Measurements from ENCODE around the gene PPM1N. TPM values are rescaled to one million over a fixed set of nuclear protein-coding genes. Genes with fewer than 3 reads are reported as not detected.

The PPM1N gene
- total RNA-seq, 6 experiments from 2014 or later = 0.80 to 1.3 (median 1.1) TPM

DNA sequence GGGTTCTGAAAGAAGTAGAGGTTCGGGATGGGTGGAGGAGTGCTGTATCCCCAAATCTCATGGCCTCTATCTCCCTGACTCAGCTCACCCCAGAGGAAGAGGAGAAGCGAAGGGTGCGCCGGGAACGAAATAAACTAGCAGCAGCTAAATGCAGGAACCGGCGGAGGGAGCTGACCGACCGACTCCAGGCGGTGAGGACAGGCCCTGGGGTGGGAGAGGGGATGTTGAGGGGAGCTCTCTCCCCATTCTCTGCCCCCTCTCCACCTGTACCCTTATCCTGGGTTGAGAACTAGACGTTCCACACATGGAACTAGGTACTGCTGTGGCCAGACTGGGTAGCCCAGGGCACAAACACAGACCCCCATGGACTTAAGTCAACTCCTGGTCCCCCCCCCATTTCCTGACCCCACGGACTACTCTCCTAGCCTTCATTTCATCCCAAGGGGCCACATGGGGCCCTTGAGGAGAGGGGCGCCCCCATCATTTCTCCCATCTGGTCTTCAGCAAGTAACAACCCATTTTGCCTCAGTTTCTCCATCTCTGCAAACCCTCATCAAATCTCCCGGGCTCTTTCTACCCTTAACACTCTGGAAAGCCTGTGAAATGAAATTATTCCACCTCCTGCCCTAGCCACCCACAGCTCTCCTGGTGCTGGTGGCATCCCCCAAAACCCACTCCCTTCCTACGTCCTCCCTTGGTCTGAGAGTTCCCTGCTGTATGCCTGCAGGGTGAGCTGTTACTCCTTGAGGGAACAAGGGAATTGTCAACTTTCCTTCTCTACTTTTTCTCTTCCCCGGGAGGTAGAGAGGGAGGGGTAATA lies 26.9 kb upstream of the PPM1N start:
- peak overlapping the region; percentile 93 for H3K27ac Mint-ChIP-seq
- no peak for DNase-seq

DNA sequence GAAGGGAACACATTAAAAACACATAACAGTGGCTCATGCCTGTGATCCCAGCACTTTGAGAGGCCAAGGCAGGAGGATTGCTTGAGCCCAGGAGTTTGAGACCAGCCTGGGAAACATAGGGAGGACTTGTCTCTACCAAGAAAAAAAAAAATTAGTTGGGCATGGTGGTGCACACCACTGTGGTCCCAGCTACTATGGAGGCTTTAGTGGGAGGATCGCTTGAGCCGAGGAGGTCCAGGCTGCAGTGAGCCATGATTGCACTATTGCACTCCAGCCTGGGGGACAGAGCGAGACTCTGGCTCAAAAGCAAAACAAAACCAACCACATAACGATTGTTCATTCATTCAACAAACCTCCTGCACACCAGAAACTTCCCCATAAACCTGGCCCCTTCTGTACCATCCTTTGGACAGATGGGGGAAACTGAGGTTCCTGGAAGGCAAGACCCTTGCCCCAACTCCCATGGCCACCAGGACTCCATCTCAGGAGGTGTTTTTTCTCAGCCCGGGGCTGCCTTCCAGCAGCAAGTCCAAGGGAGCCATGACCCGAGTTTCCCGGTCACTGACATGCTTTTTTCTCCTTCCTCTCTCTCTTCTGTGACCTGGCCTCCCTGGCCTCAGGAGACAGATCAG lies 26.2 kb upstream of the PPM1N start:
- Mint-ChIP-seq H3K36me3 (ENCODE audit: low read depth) (peaks cover 30% of the 10 kb centered on the region), H3K4me1 (ENCODE audit: low read depth) (peaks cover 77% of the 10 kb centered on the region), H3K4me3 (peak overlapping the region; percentile 89), H3K27ac (peak overlapping the region; percentile 93), H3K9me3 (peaks cover 71% of the 10 kb centered on the region), H3K27me3 (ENCODE audit: insufficient read depth) (peaks cover 91% of the 10 kb centered on the region)
- TF ChIP-seq, protein P1, sequence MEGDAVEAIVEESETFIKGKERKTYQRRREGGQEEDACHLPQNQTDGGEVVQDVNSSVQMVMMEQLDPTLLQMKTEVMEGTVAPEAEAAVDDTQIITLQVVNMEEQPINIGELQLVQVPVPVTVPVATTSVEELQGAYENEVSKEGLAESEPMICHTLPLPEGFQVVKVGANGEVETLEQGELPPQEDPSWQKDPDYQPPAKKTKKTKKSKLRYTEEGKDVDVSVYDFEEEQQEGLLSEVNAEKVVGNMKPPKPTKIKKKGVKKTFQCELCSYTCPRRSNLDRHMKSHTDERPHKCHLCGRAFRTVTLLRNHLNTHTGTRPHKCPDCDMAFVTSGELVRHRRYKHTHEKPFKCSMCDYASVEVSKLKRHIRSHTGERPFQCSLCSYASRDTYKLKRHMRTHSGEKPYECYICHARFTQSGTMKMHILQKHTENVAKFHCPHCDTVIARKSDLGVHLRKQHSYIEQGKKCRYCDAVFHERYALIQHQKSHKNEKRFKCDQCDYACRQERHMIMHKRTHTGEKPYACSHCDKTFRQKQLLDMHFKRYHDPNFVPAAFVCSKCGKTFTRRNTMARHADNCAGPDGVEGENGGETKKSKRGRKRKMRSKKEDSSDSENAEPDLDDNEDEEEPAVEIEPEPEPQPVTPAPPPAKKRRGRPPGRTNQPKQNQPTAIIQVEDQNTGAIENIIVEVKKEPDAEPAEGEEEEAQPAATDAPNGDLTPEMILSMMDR (IDR thresholded peaks at IDR 0.05) = no peak
- no peak for DNase-seq

More for the DNA sequence above, 26.9 kb upstream of the PPM1N start:
- peak overlapping the region; percentile 89 for H3K4me3 Mint-ChIP-seq
- TF ChIP-seq, protein P1 (IDR thresholded peaks at IDR 0.05) = no peak
- peaks cover 84% of the 10 kb centered on the region for H3K27me3 Mint-ChIP-seq (ENCODE audit: insufficient read depth)
- H3K36me3 Mint-ChIP-seq (ENCODE audit: low read depth) = peaks cover 30% of the 10 kb centered on the region
- peaks cover 73% of the 10 kb centered on the region for H3K4me1 Mint-ChIP-seq (ENCODE audit: low read depth)
- peaks cover 64% of the 10 kb centered on the region for H3K9me3 Mint-ChIP-seq

DNA sequence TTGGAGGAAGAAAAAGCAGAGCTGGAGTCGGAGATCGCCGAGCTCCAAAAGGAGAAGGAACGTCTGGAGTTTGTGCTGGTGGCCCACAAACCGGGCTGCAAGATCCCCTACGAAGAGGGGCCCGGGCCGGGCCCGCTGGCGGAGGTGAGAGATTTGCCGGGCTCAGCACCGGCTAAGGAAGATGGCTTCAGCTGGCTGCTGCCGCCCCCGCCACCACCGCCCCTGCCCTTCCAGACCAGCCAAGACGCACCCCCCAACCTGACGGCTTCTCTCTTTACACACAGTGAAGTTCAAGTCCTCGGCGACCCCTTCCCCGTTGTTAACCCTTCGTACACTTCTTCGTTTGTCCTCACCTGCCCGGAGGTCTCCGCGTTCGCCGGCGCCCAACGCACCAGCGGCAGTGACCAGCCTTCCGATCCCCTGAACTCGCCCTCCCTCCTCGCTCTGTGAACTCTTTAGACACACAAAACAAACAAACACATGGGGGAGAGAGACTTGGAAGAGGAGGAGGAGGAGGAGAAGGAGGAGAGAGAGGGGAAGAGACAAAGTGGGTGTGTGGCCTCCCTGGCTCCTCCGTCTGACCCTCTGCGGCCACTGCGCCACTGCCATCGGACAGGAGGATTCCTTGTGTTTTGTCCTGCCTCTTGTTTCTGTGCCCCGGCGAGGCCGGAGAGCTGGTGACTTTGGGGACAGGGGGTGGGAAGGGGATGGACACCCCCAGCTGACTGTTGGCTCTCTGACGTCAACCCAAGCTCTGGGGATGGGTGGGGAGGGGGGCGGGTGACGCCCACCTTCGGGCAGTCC lies 25.5 kb upstream of the PPM1N start:
- no peak for DNase-seq
- Mint-ChIP-seq H3K36me3 (ENCODE audit: low read depth) (peaks cover 30% of the 10 kb centered on the region), H3K4me1 (ENCODE audit: low read depth) (peaks cover 82% of the 10 kb centered on the region), H3K27me3 (ENCODE audit: insufficient read depth) (peaks cover 96% of the 10 kb centered on the region), H3K9me3 (peaks cover 75% of the 10 kb centered on the region), H3K4me3 (peak overlapping the region; percentile 89), H3K27ac (peak overlapping the region; percentile 93)
- TF ChIP-seq, protein P1 (IDR thresholded peaks at IDR 0.05) = no peak

DNA sequence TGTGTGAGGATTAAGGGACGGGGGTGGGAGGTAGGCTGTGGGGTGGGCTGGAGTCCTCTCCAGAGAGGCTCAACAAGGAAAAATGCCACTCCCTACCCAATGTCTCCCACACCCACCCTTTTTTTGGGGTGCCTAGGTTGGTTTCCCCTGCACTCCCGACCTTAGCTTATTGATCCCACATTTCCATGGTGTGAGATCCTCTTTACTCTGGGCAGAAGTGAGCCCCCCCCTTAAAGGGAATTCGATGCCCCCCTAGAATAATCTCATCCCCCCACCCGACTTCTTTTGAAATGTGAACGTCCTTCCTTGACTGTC lies 24.9 kb upstream of the PPM1N start:
- peaks cover 96% of the 10 kb centered on the region for H3K27me3 Mint-ChIP-seq (ENCODE audit: insufficient read depth)
- peaks cover 87% of the 10 kb centered on the region for H3K4me1 Mint-ChIP-seq (ENCODE audit: low read depth)

More for the DNA sequence above, 24.9 kb upstream of the PPM1N start:
- Mint-ChIP-seq H3K27ac (peak overlapping the region; percentile 93), H3K9me3 (peaks cover 76% of the 10 kb centered on the region), H3K4me3 (peak overlapping the region; percentile 89), H3K36me3 (ENCODE audit: low read depth) (peaks cover 30% of the 10 kb centered on the region)
- DNase-seq = no peak
- TF ChIP-seq, protein P1 (IDR thresholded peaks at IDR 0.05) = no peak
